DND-41 (cell line): ENCODE results near the gene CALN1.

Experiments used
- CTCF ChIP-seq: IDR thresholded peaks from 2 replicates; pipeline ENCODE4 v1.5.1; 2012; ENCODE audit warnings: borderline replicate concordance, low read length, moderate library complexity, mild to moderate bottlenecking; ENCODE audit not compliant: poor library complexity, severe bottlenecking; ENCODE audit errors: extremely low read depth
- EZH2 ChIP-seq: IDR thresholded peaks from 3 replicates; pipeline ENCODE4 v1.6.1; 2012; ENCODE audit warnings: borderline replicate concordance, low read depth, mild to moderate bottlenecking, moderate library complexity, low read length, inconsistent platforms; ENCODE audit not compliant: severe bottlenecking

GRCh38 chr7:72196176-72196575 lies 216.0 kb downstream of the CALN1 start:
- TF ChIP-seq CTCF, result no peak
- no peak for TF ChIP-seq EZH2
